Right lobe of liver (tissue), 6 donors: Measurements from ENCODE around the gene CYP27C1. TPM values are rescaled to one million over a fixed set of nuclear protein-coding genes. Genes with fewer than 3 reads are reported as not detected.

Experiments
- ATAC-seq, 4 donors: fragments of 200-7000 bp; cut with Tn5 transposase; one replicate each; pipeline ENCODE4 v1.9.1; 2020; ENCODE audit warnings: mild to moderate bottlenecking in 4 of 4, moderate library complexity in 4 of 4
- DNase-seq, 3 donors: peaks; one replicate each; pipeline ENCODE4 v3.0.0-alpha.2; 2020
- H3K27ac ChIP-seq, 3 donors: fragments of 200-600 bp; one replicate each; pipeline ENCODE4 v1.8.0; 2022
- H3K27me3 ChIP-seq, 2 donors: fragments of 200-600 bp; one replicate each; pipeline ENCODE4 v1.8.0; 2022
- H3K36me3 ChIP-seq, 4 donors: fragments of 200-600 bp; sonication (generic) in 1 of 4; one replicate each; pipeline versions ENCODE4 v1.5.1 to v1.8.0; 2017 to 2022; ENCODE audit warnings: control low read depth in 1 of 4
- H3K4me1 ChIP-seq, 4 donors: fragments of 200-600 bp; sonication (generic) in 1 of 4; one replicate each; pipeline versions ENCODE4 v1.5.1 to v1.8.0; 2017 to 2022; ENCODE audit warnings: control low read depth in 1 of 4
- H3K4me3 ChIP-seq, 3 donors: fragments of 200-600 bp; one replicate each; pipeline ENCODE4 v1.8.0; 2022
- H3K9me3 ChIP-seq, 4 donors: fragments of 200-600 bp; sonication (generic) in 1 of 4; one replicate each; pipeline versions ENCODE4 v1.5.1 to v1.8.0; 2017 to 2022; ENCODE audit warnings: control low read depth in 1 of 4
- CTCF ChIP-seq, 4 donors: fragments of 200-600 bp in 3 of 4; fragments of 450-650 bp in 1 of 4; IDR thresholded peaks; one replicate each; pipeline versions ENCODE4 v1.5.1 to v1.8.0; 2016 to 2022; ENCODE audit warnings: antibody characterized with exemption in 4 of 4, mild to moderate bottlenecking in 2 of 4
- POLR2A ChIP-seq: fragments of 450-650 bp; IDR thresholded peaks from one replicate; pipeline ENCODE4 v1.6.1; 2017; ENCODE audit warnings: antibody characterized with exemption, mild to moderate bottlenecking
- WGBS: methylation state at CpG from one replicate; pipeline ENCODE4 v1.1.6; 2018; ENCODE audit warnings: low coverage, low lambda C conversion rate; ENCODE audit not compliant: insufficient coverage; ENCODE audit errors: missing lambda C conversion rate; 5-methylcytosine and 5-hydroxymethylcytosine counted together
- intact Hi-C, 2 donors: fragments of 100-400 bp; cut with DNase I; formaldehyde crosslinking; loops; one replicate each; pipeline versions ENCODE4 v1.11.2 to v1.14.1; 2022
- total RNA-seq, 6 experiments: library from RNA; depleted of rRNA in 2 of 6; stranded (reverse); fragments of >200 nt in 2 of 6; fragmentation: NEBNext Ultra II Directional in 3 of 6; extraction: Animal tissue kit (Norgen Biotek cat#: 25700) in 3 of 6; gene quantifications; one replicate each; pipeline versions ENCODE4 v1.1.0 to v1.2.4, GENCODE V29; 2016 to 2023
- donor health status: DM: no; HTN: yes; CAD: no.
- donor health status: DM: no; HTN: no; CAD: no.
- donor health status: DM: no; HTN: no; CAD: no.
- donor health status: DM: no; HTN: yes; CAD: no.
- donor health status: DM: no; HTN: yes; CAD: no.

CYP27C1 gene
- total RNA-seq, 6 experiments from 2014 or later: 0.05 TPM; not detected in 5

GRCh38 chr2:127195140-127196074, 24.7 kb downstream of the CYP27C1 start:
- Histone ChIP-seq H3K4me3 (no peak overlapping the region), H3K4me1 (peaks cover 0 to 24% (median 9%) of the 10 kb centered on the region in 4 donors), H3K9me3 (no peaks in the 10 kb centered on the region), H3K27me3 (no peaks in the 10 kb centered on the region), H3K36me3 (no peaks in the 10 kb centered on the region), H3K27ac (no peak overlapping the region)
- 55% methylated on average over 9 of the region's 18 CpGs for WGBS
- TF ChIP-seq CTCF (IDR thresholded peaks at IDR 0.05) (no peak), POLR2A (no peak)
- intact Hi-C loops: no loop called here
- ATAC-seq (no peak), DNase-seq (no peak)

GRCh38 chr2:127194447-127194846, 25.7 kb downstream of the CYP27C1 start:
- Histone ChIP-seq H3K27ac (peak overlapping the region in 2 of 3 donors; percentile 51 to 73), H3K9me3 (no peaks in the 10 kb centered on the region), H3K36me3 (no peaks in the 10 kb centered on the region), H3K4me3 (no peak overlapping the region), H3K27me3 (no peaks in the 10 kb centered on the region), H3K4me1 (peaks cover 0 to 24% (median 9%) of the 10 kb centered on the region in 4 donors)
- intact Hi-C loops: no loop called here
- WGBS: 9% methylated on average over 6 of the region's 6 CpGs
- ATAC-seq (peak; percentile 70 to 83 (median 76)), DNase-seq (no peak)
- TF ChIP-seq POLR2A (no peak), CTCF (IDR thresholded peaks at IDR 0.05) (no peak)

- WGBS: 28% methylated on average over 5 of the region's 5 CpGs
- DNase-seq: no peak
- H3K27ac ChIP-seq: peak overlapping the region in 2 of 3 donors; percentile 51 to 73
- H3K4me1 ChIP-seq: peaks cover 0 to 24% (median 9%) of the 10 kb centered on the region in 4 donors
- H3K36me3 ChIP-seq: no peaks in the 10 kb centered on the region
- H3K4me3 ChIP-seq: peak overlapping the region in 1 of 3 donors; percentile 9
- TF ChIP-seq CTCF (IDR thresholded peaks at IDR 0.05) (no peak), POLR2A (no peak)
- no peaks in the 10 kb centered on the region for H3K27me3 ChIP-seq
- intact Hi-C loops: no loop called here
- H3K9me3 ChIP-seq: no peaks in the 10 kb centered on the region
- peak in 1 of 4 donors; percentile 35 for ATAC-seq
These were observed 26.2 kb downstream of the CYP27C1 start for GRCh38 chr2:127193967-127194280.

- 25% methylated on average over 15 of the region's 26 CpGs for WGBS
- peak; percentile 62 to 85 (median 77) for DNase-seq
- H3K27ac ChIP-seq: peak overlapping the region in 2 of 3 donors; percentile 51 to 73
- H3K4me3 ChIP-seq: peak overlapping the region in 1 of 3 donors; percentile 9
- peak; percentile 57 to 67 (median 62) for ATAC-seq
- intact Hi-C loops: no loop called here
- H3K27me3 ChIP-seq: no peaks in the 10 kb centered on the region
- no peaks in the 10 kb centered on the region for H3K9me3 ChIP-seq
- H3K4me1 ChIP-seq: peaks cover 0 to 24% (median 9%) of the 10 kb centered on the region in 4 donors
- TF ChIP-seq POLR2A (no peak), CTCF (IDR thresholded peaks at IDR 0.05) (no peak)
- no peaks in the 10 kb centered on the region for H3K36me3 ChIP-seq
These were observed 26.7 kb downstream of the CYP27C1 start for GRCh38 chr2:127193164-127193966.
